ENCODE results near the gene SNTG2. TPM values are rescaled to one million over a fixed set of nuclear protein-coding genes. Genes with fewer than 3 reads are reported as not detected.

Gene SNTG2
- polyA plus RNA-seq, 1 experiment = 0.06 TPM

DNA sequence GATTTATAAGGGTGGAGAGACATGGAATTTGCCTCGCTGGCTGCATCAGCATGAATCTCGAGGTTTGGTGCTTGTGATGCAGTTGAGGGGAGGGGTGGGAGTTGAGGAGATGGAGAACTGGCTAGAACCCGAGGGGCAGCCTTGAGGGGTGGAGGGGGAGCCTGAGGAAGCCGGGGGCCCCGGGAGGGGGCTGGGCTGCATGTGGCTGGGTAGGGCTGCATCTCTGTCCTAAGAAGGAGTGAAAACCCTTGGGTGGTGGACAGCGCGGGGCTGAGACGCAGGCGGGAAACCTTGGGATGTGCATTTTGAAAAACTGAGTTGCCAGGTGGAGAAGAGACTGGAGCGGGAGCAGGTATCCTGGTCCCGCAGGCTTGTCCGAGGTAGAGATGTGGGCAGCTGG, 64.2 kb downstream of the SNTG2 start:
- TF ChIP-seq, protein P1, sequence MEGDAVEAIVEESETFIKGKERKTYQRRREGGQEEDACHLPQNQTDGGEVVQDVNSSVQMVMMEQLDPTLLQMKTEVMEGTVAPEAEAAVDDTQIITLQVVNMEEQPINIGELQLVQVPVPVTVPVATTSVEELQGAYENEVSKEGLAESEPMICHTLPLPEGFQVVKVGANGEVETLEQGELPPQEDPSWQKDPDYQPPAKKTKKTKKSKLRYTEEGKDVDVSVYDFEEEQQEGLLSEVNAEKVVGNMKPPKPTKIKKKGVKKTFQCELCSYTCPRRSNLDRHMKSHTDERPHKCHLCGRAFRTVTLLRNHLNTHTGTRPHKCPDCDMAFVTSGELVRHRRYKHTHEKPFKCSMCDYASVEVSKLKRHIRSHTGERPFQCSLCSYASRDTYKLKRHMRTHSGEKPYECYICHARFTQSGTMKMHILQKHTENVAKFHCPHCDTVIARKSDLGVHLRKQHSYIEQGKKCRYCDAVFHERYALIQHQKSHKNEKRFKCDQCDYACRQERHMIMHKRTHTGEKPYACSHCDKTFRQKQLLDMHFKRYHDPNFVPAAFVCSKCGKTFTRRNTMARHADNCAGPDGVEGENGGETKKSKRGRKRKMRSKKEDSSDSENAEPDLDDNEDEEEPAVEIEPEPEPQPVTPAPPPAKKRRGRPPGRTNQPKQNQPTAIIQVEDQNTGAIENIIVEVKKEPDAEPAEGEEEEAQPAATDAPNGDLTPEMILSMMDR (IDR thresholded peaks at IDR 0.05; ENCODE audit: low read depth, low read length) = no peak
- H3K27ac ChIP-seq (ENCODE audit: low read depth, low read length) = no peak overlapping the region
- ChIA-PET POLR2A (no interaction called here), CTCF (no interaction called here)
- no peak overlapping the region for H3K4me3 ChIP-seq (ENCODE audit: low read depth, low read length)
- no peak for DNase-seq (ENCODE audit: low read depth, low spot score)
- no peaks in the 10 kb centered on the region for H3K9me3 ChIP-seq (ENCODE audit: control insufficient read depth, insufficient read depth, low read length)
- H3K27me3 ChIP-seq (ENCODE audit: control insufficient read depth, insufficient read depth, low read length) = no peaks in the 10 kb centered on the region

DNA sequence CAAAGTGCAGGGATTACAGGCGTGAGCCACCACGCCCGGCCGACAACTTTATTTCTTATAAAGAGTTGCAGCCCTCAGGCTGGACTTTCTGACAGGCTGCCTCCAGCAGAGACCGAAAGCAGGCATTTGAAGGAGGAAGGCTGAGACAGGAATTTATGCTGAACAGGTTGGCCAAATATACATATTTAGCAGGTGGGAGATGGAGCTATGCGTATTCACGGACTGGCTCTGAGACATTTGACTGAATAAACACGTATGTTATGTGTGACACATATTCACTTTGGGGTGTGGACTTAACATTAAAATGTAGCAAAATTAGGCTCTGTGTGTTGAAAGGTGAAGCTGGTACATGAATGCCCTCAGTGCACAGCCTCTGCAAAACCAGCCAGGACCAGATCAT, 65.9 kb downstream of the SNTG2 start:
- Histone ChIP-seq H3K4me3 (ENCODE audit: low read depth, low read length) (no peak overlapping the region), H3K27me3 (ENCODE audit: control insufficient read depth, insufficient read depth, low read length) (no peaks in the 10 kb centered on the region), H3K27ac (ENCODE audit: low read depth, low read length) (no peak overlapping the region), H3K9me3 (ENCODE audit: control insufficient read depth, insufficient read depth, low read length) (no peaks in the 10 kb centered on the region)
- DNase-seq (ENCODE audit: low read depth, low spot score) = no peak
- ChIA-PET POLR2A (no interaction called here), CTCF (no interaction called here)
- TF ChIP-seq, protein P1 (IDR thresholded peaks at IDR 0.05; ENCODE audit: low read depth, low read length) = no peak

DNA sequence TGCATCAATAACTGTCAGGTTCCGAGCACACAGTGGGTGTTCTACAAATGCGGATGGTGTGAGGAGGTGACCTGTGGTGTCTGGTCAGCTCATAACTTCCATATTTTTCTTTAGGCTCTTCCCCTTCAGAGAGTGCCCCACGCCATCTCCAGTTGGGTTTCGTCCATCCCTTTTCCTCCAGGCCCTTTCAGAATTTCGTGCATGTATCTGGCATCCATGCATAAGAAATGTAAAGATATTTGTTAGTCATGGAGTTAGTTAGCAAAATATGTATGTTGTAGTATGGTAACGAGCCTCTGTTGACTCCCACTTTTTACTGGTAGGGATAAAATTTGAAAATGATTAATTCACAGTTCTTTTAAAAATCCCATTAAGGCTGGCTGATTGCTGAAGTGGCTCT, 67.2 kb downstream of the SNTG2 start:
- H3K4me3 ChIP-seq (ENCODE audit: low read depth, low read length) = no peak overlapping the region
- H3K27me3 ChIP-seq (ENCODE audit: control insufficient read depth, insufficient read depth, low read length) = no peaks in the 10 kb centered on the region
- TF ChIP-seq, protein P1 (IDR thresholded peaks at IDR 0.05; ENCODE audit: low read depth, low read length) = no peak
- H3K9me3 ChIP-seq (ENCODE audit: control insufficient read depth, insufficient read depth, low read length) = no peaks in the 10 kb centered on the region
- ChIA-PET POLR2A (no interaction called here), CTCF (no interaction called here)
- DNase-seq (ENCODE audit: low read depth, low spot score) = no peak
- H3K27ac ChIP-seq (ENCODE audit: low read depth, low read length) = no peak overlapping the region

DNA sequence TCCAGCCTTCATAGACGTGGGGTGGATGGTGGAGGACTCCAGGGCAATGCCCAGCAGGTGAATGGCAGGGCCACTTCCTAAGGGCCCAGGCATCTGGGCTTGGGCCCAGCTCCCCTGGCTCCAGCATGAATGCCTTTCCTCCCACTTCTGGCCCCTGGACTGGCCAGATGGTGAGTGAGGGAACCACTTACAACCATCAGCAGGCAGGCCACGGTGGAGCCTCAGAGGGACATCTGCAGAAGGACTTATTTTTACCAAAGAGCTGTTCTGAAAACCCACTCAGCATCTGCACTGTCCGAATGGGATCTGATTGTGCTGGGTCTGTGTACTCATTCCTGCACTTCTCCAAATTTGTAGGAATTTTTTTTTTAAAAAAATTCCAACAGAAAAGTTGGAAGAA, 69.6 kb downstream of the SNTG2 start:
- Histone ChIP-seq H3K27ac (ENCODE audit: low read depth, low read length) (no peak overlapping the region), H3K9me3 (ENCODE audit: control insufficient read depth, insufficient read depth, low read length) (no peaks in the 10 kb centered on the region), H3K4me3 (ENCODE audit: low read depth, low read length) (no peak overlapping the region), H3K27me3 (ENCODE audit: control insufficient read depth, insufficient read depth, low read length) (no peaks in the 10 kb centered on the region)
- TF ChIP-seq, protein P1 (IDR thresholded peaks at IDR 0.05; ENCODE audit: low read depth, low read length) = no peak
- POLR2A ChIA-PET = no interaction called here
- DNase-seq (ENCODE audit: low read depth, low spot score) = no peak
- CTCF ChIA-PET = no interaction called here

DNA sequence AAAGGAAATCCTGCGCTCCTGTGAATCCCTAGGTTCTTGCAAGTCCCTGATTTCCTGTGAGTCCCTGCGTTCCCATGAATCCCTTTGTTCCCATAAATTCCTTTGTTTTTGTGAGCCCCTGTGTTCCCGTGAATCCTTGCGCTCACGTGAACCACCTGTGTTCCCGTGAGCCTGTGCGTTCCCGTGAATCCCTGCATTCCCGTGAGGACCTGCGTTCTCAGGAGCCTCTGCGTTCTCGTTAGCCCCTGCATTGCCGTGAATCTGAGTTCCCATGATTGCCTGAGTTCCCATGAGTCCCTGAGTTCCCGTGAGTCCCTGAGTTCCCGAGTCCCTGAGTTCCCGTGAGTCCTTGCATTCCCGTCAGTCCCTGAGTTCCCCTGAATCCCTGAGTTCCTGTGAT, 71.5 kb downstream of the SNTG2 start:
- H3K4me3 ChIP-seq (ENCODE audit: low read depth, low read length) = no peak overlapping the region
- H3K27me3 ChIP-seq (ENCODE audit: control insufficient read depth, insufficient read depth, low read length) = no peaks in the 10 kb centered on the region
- H3K9me3 ChIP-seq (ENCODE audit: control insufficient read depth, insufficient read depth, low read length) = no peaks in the 10 kb centered on the region
- CTCF ChIA-PET = interaction anchor here (0.6 kb wide), 2 partner anchors 14 to 1002 kb away, joined by 3 read pairs; no protein-coding TSS in a partner anchor
- POLR2A ChIA-PET = no interaction called here
- no peak overlapping the region for H3K27ac ChIP-seq (ENCODE audit: low read depth, low read length)
- no peak for DNase-seq (ENCODE audit: low read depth, low spot score)
- TF ChIP-seq, protein P1 (IDR thresholded peaks at IDR 0.05; ENCODE audit: low read depth, low read length) = no peak
